Thoracic aorta (tissue), 2 donors: ENCODE data around the gene CARHSP1. TPM values are rescaled to one million over a fixed set of nuclear protein-coding genes. Genes with fewer than 3 reads are reported as not detected.

Source experiments
- ATAC-seq: fragments of 150-250 bp; one replicate; pipeline ENCODE4 v1.8.0; 2017; ENCODE audit warnings: low read depth; ENCODE audit not compliant: insufficient number of reproducible peaks, low FRiP score
- DNase-seq: peaks from one replicate; pipeline ENCODE4 v3.0.0-alpha.2; 2020; ENCODE audit warnings: low spot score
- H3K27ac ChIP-seq, 2 donors: fragments of 200-600 bp; sonication (generic); 1 replicate in 1 of 2; 2 replicates in 1 of 2; pipeline ENCODE4 v1.5.1; 2016; ENCODE audit warnings: mild to moderate bottlenecking in 2 of 2, moderate library complexity in 2 of 2
- H3K27me3 ChIP-seq: fragments of 200-600 bp; sonication (generic); replicated peaks from 2 replicates; pipeline ENCODE4 v1.6.0; 2016; ENCODE audit warnings: mild to moderate bottlenecking; ENCODE audit not compliant: insufficient read depth
- H3K36me3 ChIP-seq: fragments of 200-600 bp; sonication (generic); one replicate; pipeline ENCODE4 v1.5.1; 2016
- H3K4me1 ChIP-seq, 2 donors: fragments of 200-600 bp; sonication (generic); 1 replicate in 1 of 2; 2 replicates in 1 of 2; pipeline versions ENCODE4 v1.5.1 to v1.6.0; 2016; ENCODE audit warnings: low read depth in 2 of 2, mild to moderate bottlenecking in 1 of 2; ENCODE audit not compliant: control insufficient read depth in 1 of 2
- H3K4me3 ChIP-seq: fragments of 200-600 bp; sonication (generic); 2 replicates; pipeline ENCODE4 v1.5.1; 2016; ENCODE audit warnings: mild to moderate bottlenecking
- H3K9me3 ChIP-seq: fragments of 200-600 bp; sonication (generic); 2 replicates; pipeline ENCODE4 v1.5.1; 2016
- total RNA-seq, 2 donors: library from RNA; depleted of rRNA; stranded (reverse); fragments of >200 nt; gene quantifications; one replicate each; pipeline versions ENCODE4 v1.1.0 to v1.2.3, GENCODE V29; 2016
- TF ChIP-seq, protein P1 (sequence below): fragments of 200-600 bp; sonication (generic); IDR thresholded peaks from one replicate; pipeline ENCODE4 v1.5.1; 2019; ENCODE audit warnings: antibody characterized with exemption

The CARHSP1 gene
- total RNA-seq, 2 donors from 2014 or later: 62.7 to 100 TPM

GRCh38 chr16:8859913-8860881 is 8.6 kb downstream of the CARHSP1 start:
- no peak overlapping the region for H3K4me3 ChIP-seq
- no peak for ATAC-seq
- DNase-seq: no peak
- no peaks in the 10 kb centered on the region for H3K27me3 ChIP-seq
- peaks cover 11 to 25% of the 10 kb centered on the region in 2 donors for H3K4me1 ChIP-seq
- peaks cover 24% of the 10 kb centered on the region for H3K36me3 ChIP-seq
- TF ChIP-seq, protein P1, sequence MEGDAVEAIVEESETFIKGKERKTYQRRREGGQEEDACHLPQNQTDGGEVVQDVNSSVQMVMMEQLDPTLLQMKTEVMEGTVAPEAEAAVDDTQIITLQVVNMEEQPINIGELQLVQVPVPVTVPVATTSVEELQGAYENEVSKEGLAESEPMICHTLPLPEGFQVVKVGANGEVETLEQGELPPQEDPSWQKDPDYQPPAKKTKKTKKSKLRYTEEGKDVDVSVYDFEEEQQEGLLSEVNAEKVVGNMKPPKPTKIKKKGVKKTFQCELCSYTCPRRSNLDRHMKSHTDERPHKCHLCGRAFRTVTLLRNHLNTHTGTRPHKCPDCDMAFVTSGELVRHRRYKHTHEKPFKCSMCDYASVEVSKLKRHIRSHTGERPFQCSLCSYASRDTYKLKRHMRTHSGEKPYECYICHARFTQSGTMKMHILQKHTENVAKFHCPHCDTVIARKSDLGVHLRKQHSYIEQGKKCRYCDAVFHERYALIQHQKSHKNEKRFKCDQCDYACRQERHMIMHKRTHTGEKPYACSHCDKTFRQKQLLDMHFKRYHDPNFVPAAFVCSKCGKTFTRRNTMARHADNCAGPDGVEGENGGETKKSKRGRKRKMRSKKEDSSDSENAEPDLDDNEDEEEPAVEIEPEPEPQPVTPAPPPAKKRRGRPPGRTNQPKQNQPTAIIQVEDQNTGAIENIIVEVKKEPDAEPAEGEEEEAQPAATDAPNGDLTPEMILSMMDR: no peak
- H3K27ac ChIP-seq: no peak overlapping the region
- no peaks in the 10 kb centered on the region for H3K9me3 ChIP-seq

GRCh38 chr16:8858994-8859912 is 9.6 kb downstream of the CARHSP1 start:
- DNase-seq: no peak

GRCh38 chr16:8855972-8856371 is 12.8 kb downstream of the CARHSP1 start:
- TF ChIP-seq, protein P1: no peak
- DNase-seq (no peak), ATAC-seq (no peak)
- H3K4me3 ChIP-seq: no peak overlapping the region
- H3K9me3 ChIP-seq: no peaks in the 10 kb centered on the region
- H3K36me3 ChIP-seq: peaks cover 41% of the 10 kb centered on the region
- H3K27ac ChIP-seq: no peak overlapping the region
- no peaks in the 10 kb centered on the region for H3K27me3 ChIP-seq
- no peaks in the 10 kb centered on the region for H3K4me1 ChIP-seq

More at GRCh38 chr16:8858994-8859912, 9.6 kb downstream of the CARHSP1 start:
- no peak overlapping the region for H3K27ac ChIP-seq
- peaks cover 30% of the 10 kb centered on the region for H3K36me3 ChIP-seq
- no peak for ATAC-seq
- no peaks in the 10 kb centered on the region for H3K27me3 ChIP-seq
- TF ChIP-seq, protein P1: no peak
- H3K4me1 ChIP-seq: peaks cover 5 to 16% of the 10 kb centered on the region in 2 donors
- H3K9me3 ChIP-seq: no peaks in the 10 kb centered on the region
- no peak overlapping the region for H3K4me3 ChIP-seq

DNA sequence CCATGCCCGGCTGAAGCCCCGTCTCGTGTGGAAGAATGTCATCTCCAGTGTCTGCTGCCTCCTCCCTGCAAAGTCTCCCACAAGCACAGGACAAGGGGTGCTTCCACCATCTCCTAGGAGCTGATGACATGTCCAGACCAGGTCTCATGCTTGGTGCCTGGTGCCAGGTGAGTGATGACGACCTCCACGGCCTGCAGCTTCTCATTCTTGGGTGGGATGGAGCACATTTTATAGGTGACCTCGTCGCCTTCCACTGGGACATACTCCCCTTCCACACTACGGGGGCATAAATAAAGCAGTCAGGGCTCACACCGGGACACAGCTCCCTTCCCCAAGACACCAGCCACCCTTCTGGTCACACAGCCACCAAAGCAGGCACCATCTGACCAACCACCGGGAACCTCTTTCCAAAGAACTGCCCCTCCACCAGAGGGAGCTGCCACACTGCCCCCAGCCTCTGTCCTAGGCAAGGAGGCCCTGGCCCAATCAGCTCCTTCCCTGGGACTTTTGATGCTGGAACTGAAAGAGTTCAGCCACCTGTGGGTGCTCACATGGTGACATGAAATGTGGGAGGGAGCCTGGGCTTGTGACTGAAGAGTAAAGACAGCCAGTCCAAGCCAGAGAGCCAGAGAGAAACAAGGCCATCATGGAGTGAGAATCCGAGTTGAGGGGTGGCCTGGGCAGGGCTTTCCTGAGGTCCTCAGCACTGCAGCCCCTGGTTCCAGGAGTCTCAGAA is 13.6 kb downstream of the CARHSP1 start:
- no peak overlapping the region for H3K4me3 ChIP-seq
- H3K4me1 ChIP-seq: peaks cover 0 to 2% of the 10 kb centered on the region in 2 donors
- no peaks in the 10 kb centered on the region for H3K27me3 ChIP-seq
- H3K27ac ChIP-seq: no peak overlapping the region
- no peak for ATAC-seq
- peaks cover 41% of the 10 kb centered on the region for H3K36me3 ChIP-seq
- H3K9me3 ChIP-seq: no peaks in the 10 kb centered on the region
- TF ChIP-seq, protein P1: no peak
- DNase-seq: no peak
